GM10266 (cell line): Measurements from ENCODE around the gene ZNF672.

ENCODE experiments used
- DNase-seq: peaks from one replicate; pipeline ENCODE4 v3.0.0; 2012; ENCODE audit errors: extremely low spot score
- TF ChIP-seq, protein P1 (sequence below): IDR thresholded peaks from 2 replicates; pipeline ENCODE4 v1.5.1; 2012; ENCODE audit warnings: mild to moderate bottlenecking, low read depth; ENCODE audit not compliant: control insufficient read depth, insufficient read depth; ENCODE audit errors: missing control alignments

ZNF672 gene

GRCh38 chr1:248844526-248844925, 6.5 kb downstream of the ZNF672 start:
- TF ChIP-seq, protein P1, sequence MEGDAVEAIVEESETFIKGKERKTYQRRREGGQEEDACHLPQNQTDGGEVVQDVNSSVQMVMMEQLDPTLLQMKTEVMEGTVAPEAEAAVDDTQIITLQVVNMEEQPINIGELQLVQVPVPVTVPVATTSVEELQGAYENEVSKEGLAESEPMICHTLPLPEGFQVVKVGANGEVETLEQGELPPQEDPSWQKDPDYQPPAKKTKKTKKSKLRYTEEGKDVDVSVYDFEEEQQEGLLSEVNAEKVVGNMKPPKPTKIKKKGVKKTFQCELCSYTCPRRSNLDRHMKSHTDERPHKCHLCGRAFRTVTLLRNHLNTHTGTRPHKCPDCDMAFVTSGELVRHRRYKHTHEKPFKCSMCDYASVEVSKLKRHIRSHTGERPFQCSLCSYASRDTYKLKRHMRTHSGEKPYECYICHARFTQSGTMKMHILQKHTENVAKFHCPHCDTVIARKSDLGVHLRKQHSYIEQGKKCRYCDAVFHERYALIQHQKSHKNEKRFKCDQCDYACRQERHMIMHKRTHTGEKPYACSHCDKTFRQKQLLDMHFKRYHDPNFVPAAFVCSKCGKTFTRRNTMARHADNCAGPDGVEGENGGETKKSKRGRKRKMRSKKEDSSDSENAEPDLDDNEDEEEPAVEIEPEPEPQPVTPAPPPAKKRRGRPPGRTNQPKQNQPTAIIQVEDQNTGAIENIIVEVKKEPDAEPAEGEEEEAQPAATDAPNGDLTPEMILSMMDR, result no peak
- DNase-seq, result no peak

- no peak for DNase-seq
- TF ChIP-seq, protein P1, result no peak
Measured at GRCh38 chr1:248847181-248847955, 9.3 kb downstream of the ZNF672 start.

GRCh38 chr1:248847956-248848561, 10.0 kb downstream of the ZNF672 start:
- TF ChIP-seq, protein P1, result no peak
- no peak for DNase-seq

DNA sequence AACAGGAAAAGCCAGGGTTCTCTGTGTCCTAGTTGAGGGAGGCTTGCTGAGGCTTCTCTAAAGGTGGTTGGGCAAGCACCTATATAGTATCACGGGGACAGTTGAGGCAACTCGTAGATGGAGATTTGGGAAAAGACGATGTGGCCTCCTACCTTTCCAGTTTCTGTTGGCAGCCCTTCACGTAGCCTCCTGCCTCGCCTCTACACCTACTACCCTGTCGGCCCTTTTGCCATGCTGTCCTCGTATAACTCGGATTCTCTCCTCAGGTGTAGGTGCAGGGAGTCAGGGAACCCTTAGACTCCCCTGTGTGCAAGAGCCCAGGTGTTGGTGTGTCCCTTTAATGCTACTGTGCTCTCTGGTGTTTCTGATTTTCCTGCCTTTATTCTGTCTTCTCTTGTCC, 10.6 kb downstream of the ZNF672 start:
- TF ChIP-seq, protein P1, result no peak
- DNase-seq, result no peak

DNA sequence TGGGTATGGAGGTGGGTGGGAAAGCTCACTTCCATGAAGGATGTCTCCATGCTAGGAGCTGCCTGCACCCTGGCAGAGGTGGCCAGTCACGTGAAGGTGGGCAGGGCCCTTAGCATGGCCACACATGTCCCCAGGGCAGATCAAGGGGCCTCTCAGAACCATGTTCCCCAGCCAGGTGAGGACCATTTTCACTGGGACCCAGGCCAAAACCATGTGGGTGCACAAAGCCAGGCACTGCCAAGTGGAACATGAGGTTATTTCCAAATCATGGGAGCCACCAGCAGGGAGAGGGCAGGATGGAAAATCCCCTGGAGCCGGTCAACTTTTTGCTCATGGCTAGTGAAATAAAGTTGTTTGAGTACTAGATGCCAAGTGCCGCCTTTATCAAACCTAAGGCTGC, 11.1 kb downstream of the ZNF672 start:
- TF ChIP-seq, protein P1, result no peak
- DNase-seq, result no peak

- DNase-seq, result no peak
- TF ChIP-seq, protein P1, result no peak
Measured at GRCh38 chr1:248849637-248850036, 11.6 kb downstream of the ZNF672 start.

DNA sequence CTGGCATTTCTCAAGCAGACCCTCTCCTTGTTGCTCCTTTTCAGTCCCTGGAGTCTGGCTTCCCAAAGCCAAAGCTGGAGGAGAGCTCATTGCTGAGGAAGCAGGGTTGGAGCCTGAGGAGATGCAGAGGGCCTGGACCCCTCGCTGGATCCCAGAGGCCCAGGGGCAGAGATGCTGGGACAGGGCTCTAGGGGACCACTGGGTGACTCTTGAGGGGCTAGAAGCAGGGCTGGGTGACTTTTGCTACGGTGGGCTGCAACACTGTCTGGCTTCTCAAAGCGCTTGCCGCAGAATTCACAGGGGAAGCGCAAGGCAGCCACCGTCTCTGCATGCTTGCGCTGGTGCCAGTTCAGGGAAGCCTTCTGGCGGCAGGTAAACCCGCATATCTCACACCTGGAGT, 12.1 kb downstream of the ZNF672 start:
- no peak for DNase-seq
- TF ChIP-seq, protein P1, result no peak
